SK-N-SH (cell line): ENCODE data around the gene C11orf86. TPM values are rescaled to one million over a fixed set of nuclear protein-coding genes. Genes with fewer than 3 reads are reported as not detected.

Experiments used
- CTCF ChIA-PET: fragments of 300-600, 350-600 bp; formaldehyde crosslinking; extraction: SDS; loops from one replicate; lab custom pipeline; 2021; lab: Yijun Ruan, JAX
- POLR2A ChIA-PET: fragments of 350-600 bp; sonication (Branson Sonifier 250); formaldehyde crosslinking; extraction: SDS; loops from one replicate; lab custom pipeline; 2020; ENCODE audit warnings: antibody characterized with exemption, inconsistent platforms; lab: Yijun Ruan, JAX
- DNase-seq: peaks from one replicate; pipeline ENCODE4 v3.0.0; 2012
- H2AFZ ChIP-seq: fragments of 200-600 bp; sonication (generic); 2 replicates; pipeline ENCODE4 v1.8.1; 2016; ENCODE audit warnings: antibody characterized with exemption, mild to moderate bottlenecking, low read depth
- H3F3A ChIP-seq: fragments of 200-600 bp; sonication (generic); replicated peaks from 2 replicates; pipeline ENCODE3; 2016; ENCODE audit warnings: antibody characterized with exemption, mild to moderate bottlenecking; ENCODE audit not compliant: insufficient read depth
- H3K27ac ChIP-seq, 2 experiments: fragments of 200-500 bp in 1 of 2; fragments of 200-600 bp in 1 of 2; sonication (Bioruptor generic) in 1 of 2; sonication (generic), shearing (Covaris generic) in 1 of 2; 2 replicates each; pipeline versions ENCODE4 v1.5.1 to v1.6.1; 2014 to 2016; ENCODE audit warnings: low read depth in 2 of 2, inconsistent platforms in 1 of 2, low read length in 1 of 2, mild to moderate bottlenecking in 1 of 2, mixed read lengths in 1 of 2
- H3K27me3 ChIP-seq: fragments of 200-600 bp; sonication (generic), shearing (Covaris generic); 2 replicates; pipeline ENCODE4 v1.6.1; 2016; ENCODE audit warnings: mixed run types; ENCODE audit not compliant: insufficient read depth
- H3K36me3 ChIP-seq, 2 experiments: fragments of 200-500 bp in 1 of 2; fragments of 200-600 bp in 1 of 2; sonication (Bioruptor generic) in 1 of 2; sonication (generic) in 1 of 2; replicated peaks in 1 of 2; 2 replicates each; pipeline versions ENCODE3 to v1.5.1; 2014 to 2016; ENCODE audit warnings: low read length in 1 of 2, mild to moderate bottlenecking in 1 of 2; ENCODE audit not compliant: insufficient read depth in 2 of 2, control insufficient read depth in 1 of 2
- H3K4me1 ChIP-seq, 2 experiments: fragments of 200-500 bp in 1 of 2; fragments of 200-600 bp in 1 of 2; sonication (Bioruptor generic) in 1 of 2; sonication (generic), shearing (Covaris generic) in 1 of 2; 2 replicates each; pipeline versions ENCODE4 v1.5.1 to v1.6.1; 2014 to 2016; ENCODE audit warnings: low read depth in 1 of 2, low read length in 1 of 2, mixed run types in 1 of 2; ENCODE audit not compliant: insufficient read depth in 2 of 2, control insufficient read depth in 1 of 2
- H3K4me2 ChIP-seq: fragments of 200-600 bp; sonication (generic), shearing (Covaris generic); 2 replicates; pipeline ENCODE4 v1.6.1; 2017; ENCODE audit warnings: mixed run types
- H3K4me3 ChIP-seq, 2 experiments: fragments of 200-500 bp in 1 of 2; fragments of 200-600 bp in 1 of 2; sonication (Bioruptor generic) in 1 of 2; sonication (generic), shearing (Covaris generic) in 1 of 2; 2 replicates each; pipeline versions ENCODE4 v1.5.1 to v1.8.1; 2014 to 2016; ENCODE audit warnings: low read depth in 2 of 2, inconsistent platforms in 1 of 2, low read length in 1 of 2, mild to moderate bottlenecking in 1 of 2, mixed read lengths in 1 of 2, moderate library complexity in 1 of 2
- H3K79me2 ChIP-seq: fragments of 200-600 bp; sonication (generic); 2 replicates; pipeline ENCODE4 v1.8.1; 2017; ENCODE audit warnings: mild to moderate bottlenecking; ENCODE audit not compliant: insufficient read depth
- H3K9ac ChIP-seq: fragments of 200-600 bp; sonication (generic); 2 replicates; pipeline ENCODE4 v1.6.1; 2017; ENCODE audit warnings: mixed run types
- H3K9me2 ChIP-seq: fragments of 200-600 bp; sonication (generic); 2 replicates; pipeline ENCODE4 v1.6.1; 2017; ENCODE audit warnings: mixed run types
- H3K9me3 ChIP-seq: fragments of 200-600 bp; sonication (generic); 2 replicates; pipeline ENCODE4 v1.6.1; 2017; ENCODE audit warnings: mixed run types, mild to moderate bottlenecking, moderate library complexity
- H4K20me1 ChIP-seq: fragments of 200-600 bp; sonication (generic); 2 replicates; pipeline ENCODE4 v1.6.1; 2017; ENCODE audit warnings: mild to moderate bottlenecking, mixed run types; ENCODE audit not compliant: insufficient read depth
- CHD2 ChIP-seq: fragments of 150-350 bp; IDR thresholded peaks from 2 replicates; pipeline ENCODE4 v1.6.1; 2018; ENCODE audit warnings: low read length; ENCODE audit not compliant: partially characterized antibody
- CTCF ChIP-seq: fragments of 200-600 bp; sonication (generic); IDR thresholded peaks from 2 replicates; pipeline ENCODE4 v1.6.1; 2017; ENCODE audit warnings: antibody characterized with exemption, mild to moderate bottlenecking, moderate library complexity
- EP300 ChIP-seq, 2 experiments: IDR thresholded peaks; 2 replicates each; pipeline versions ENCODE4 v1.4.0 to v1.6.1; 2012; ENCODE audit warnings: borderline replicate concordance in 1 of 2, low read depth in 1 of 2, low read length in 1 of 2
- EZH2phosphoT487 ChIP-seq: fragments of 200-600 bp; sonication (generic); IDR thresholded peaks from 2 replicates; pipeline ENCODE4 v1.6.1; 2017; ENCODE audit warnings: low read depth, mixed run types, mild to moderate bottlenecking, antibody characterized with exemption, moderate library complexity, borderline replicate concordance
- FOSL2 ChIP-seq: IDR thresholded peaks from 2 replicates; pipeline ENCODE4 v1.4.0; 2012; ENCODE audit warnings: low read depth, mild to moderate bottlenecking, moderate library complexity, borderline replicate concordance
- FOXJ3 ChIP-seq: sonication (generic); formaldehyde crosslinking; IDR thresholded peaks from 2 replicates; pipeline ENCODE4 v1.5.1; 2020; ENCODE audit warnings: mild to moderate bottlenecking, missing genetic modification reagents
- GABPA ChIP-seq: IDR thresholded peaks from 2 replicates; pipeline ENCODE4 v1.4.0; 2012; ENCODE audit warnings: low read depth, mild to moderate bottlenecking
- JUND ChIP-seq: IDR thresholded peaks from 2 replicates; pipeline ENCODE4 v1.4.0; 2012
- MAX ChIP-seq: IDR thresholded peaks from 2 replicates; pipeline ENCODE4 v1.4.0; 2012; ENCODE audit warnings: low read depth
- NFIC ChIP-seq: IDR thresholded peaks from 2 replicates; pipeline ENCODE4 v1.4.0; 2012; ENCODE audit warnings: borderline replicate concordance
- NRF1 ChIP-seq: IDR thresholded peaks from 2 replicates; pipeline ENCODE4 v1.6.1; 2012; ENCODE audit warnings: low read depth, mild to moderate bottlenecking, low read length
- POLR2AphosphoS5 ChIP-seq: IDR thresholded peaks from 2 replicates; pipeline ENCODE4 v1.6.1; 2012; ENCODE audit warnings: low read depth, low read length
- RCOR1 ChIP-seq: fragments of 150-350 bp; IDR thresholded peaks from 2 replicates; pipeline ENCODE4 v1.6.1; 2017; ENCODE audit warnings: antibody characterized with exemption, low read length
- RFX5 ChIP-seq: IDR thresholded peaks from 2 replicates; pipeline ENCODE4 v1.6.1; 2012; ENCODE audit warnings: mild to moderate bottlenecking, improper control_type of control experiment, low read length
- SIN3A ChIP-seq: IDR thresholded peaks from 2 replicates; pipeline ENCODE4 v1.6.1; 2012; ENCODE audit warnings: low read depth, mild to moderate bottlenecking, low read length, moderate library complexity, borderline replicate concordance
- SMC3 ChIP-seq: IDR thresholded peaks from 2 replicates; pipeline ENCODE4 v1.6.1; 2012; ENCODE audit warnings: low read depth, low read length, improper control_type of control experiment
- TAF1 ChIP-seq: IDR thresholded peaks from 2 replicates; pipeline ENCODE4 v1.6.1; 2012; ENCODE audit warnings: low read depth, mild to moderate bottlenecking, low read length, moderate library complexity, borderline replicate concordance
- TCF12 ChIP-seq: IDR thresholded peaks from 2 replicates; pipeline ENCODE4 v1.4.0; 2012
- TEAD4 ChIP-seq: IDR thresholded peaks from 2 replicates; pipeline ENCODE4 v1.4.0; 2012; ENCODE audit warnings: mild to moderate bottlenecking, borderline replicate concordance; ENCODE audit not compliant: insufficient read depth
- YY1 ChIP-seq: IDR thresholded peaks from 2 replicates; pipeline ENCODE4 v1.4.0; 2012; ENCODE audit warnings: low read depth, mild to moderate bottlenecking
- WGBS: methylation state at CpG from one replicate; pipeline ENCODE4 v1.1.6; 2017; ENCODE audit warnings: low lambda C conversion rate; 5-methylcytosine and 5-hydroxymethylcytosine counted together
- polyA plus RNA-seq, 3 experiments: library from polyadenylated mRNA; depleted of rRNA; stranded (reverse); fragments of >200 nt; gene quantifications; 2 replicates each; pipeline ENCODE4 v1.2.3, GENCODE V29; 2012

The C11orf86 gene
- polyA plus RNA-seq, 1 of the 3 experiments (the other 2 are of a cell fraction), result 0.08 TPM

- Histone ChIP-seq H4K20me1 (no peaks in the 10 kb centered on the region), H3K27me3 (no peaks in the 10 kb centered on the region), H3K9me2 (no peaks in the 10 kb centered on the region), H3K79me2 (no peaks in the 10 kb centered on the region), H3K4me3 (no peak overlapping the region), H3K4me1 (peaks cover 0 to 11% of the 10 kb centered on the region in 2 experiments; a peak in 2 of 4 replicates), H3F3A (peaks cover 2% of the 10 kb centered on the region), H3K9me3 (no peaks in the 10 kb centered on the region), H3K4me2 (no peak overlapping the region), H3K36me3 (no peaks in the 10 kb centered on the region), H3K9ac (no peak overlapping the region), H2AFZ (no peak overlapping the region), H3K27ac (no peak overlapping the region)
- POLR2A ChIA-PET, result no interaction called here
- TF ChIP-seq MAX (no peak), EZH2phosphoT487 (no peak), TEAD4 (no peak), NFIC (no peak), TAF1 (no peak), SIN3A (no peak), POLR2AphosphoS5 (no peak), GABPA (no peak), EP300 (IDR thresholded peaks at IDR 0.05; ENCODE audit: borderline replicate concordance in 1 of 2, low read depth in 1 of 2, low read length in 1 of 2) (no peak), YY1 (no peak), FOXJ3 (CRISPR knock-in tag) (no peak), JUND (no peak)
- no peak for DNase-seq
- 93% methylated on average over 2 of the region's 2 CpGs for WGBS
- CTCF ChIA-PET, result interaction anchor here (10.2 kb wide), 1 partner anchor 13 kb away, joined by 54 read pairs; the partner anchor contains the start of gene C11orf86
Observed at GRCh38 chr11:66962247-66962646, 12.9 kb upstream of the C11orf86 start.

- Histone ChIP-seq H4K20me1 (no peaks in the 10 kb centered on the region), H3K4me2 (no peak overlapping the region), H3K9me3 (no peaks in the 10 kb centered on the region), H3K27me3 (no peaks in the 10 kb centered on the region), H2AFZ (no peak overlapping the region), H3K27ac (no peak overlapping the region), H3K36me3 (no peaks in the 10 kb centered on the region), H3K9ac (no peak overlapping the region), H3K4me3 (no peak overlapping the region), H3K79me2 (no peaks in the 10 kb centered on the region), H3K4me1 (peaks cover 2 to 5% of the 10 kb centered on the region in 2 experiments; a peak in 2 of 4 replicates), H3K9me2 (no peaks in the 10 kb centered on the region), H3F3A (peaks cover 8% of the 10 kb centered on the region)
- 92% methylated on average over 5 of the region's 5 CpGs for WGBS
- no peak for DNase-seq
- ChIA-PET CTCF (interaction anchor here (10.2 kb wide), 1 partner anchor 13 kb away, joined by 54 read pairs; the partner anchor contains the start of gene C11orf86), POLR2A (no interaction called here)
- TF ChIP-seq TCF12 (no peak), RCOR1 (no peak), MAX (no peak), CHD2 (no peak), FOSL2 (no peak), SMC3 (no peak), TAF1 (no peak), RFX5 (no peak), EZH2phosphoT487 (no peak), CTCF (no peak), NRF1 (no peak), POLR2AphosphoS5 (no peak)
Observed at GRCh38 chr11:66962801-66963200, 12.3 kb upstream of the C11orf86 start.
